DND-41 (cell line): ENCODE results near the gene RIMS1.

Source experiments
- CTCF ChIP-seq: IDR thresholded peaks from 2 replicates; pipeline ENCODE4 v1.5.1; 2012; ENCODE audit warnings: borderline replicate concordance, low read length, moderate library complexity, mild to moderate bottlenecking; ENCODE audit not compliant: poor library complexity, severe bottlenecking; ENCODE audit errors: extremely low read depth
- EZH2 ChIP-seq: IDR thresholded peaks from 3 replicates; pipeline ENCODE4 v1.6.1; 2012; ENCODE audit warnings: borderline replicate concordance, low read depth, mild to moderate bottlenecking, moderate library complexity, low read length, inconsistent platforms; ENCODE audit not compliant: severe bottlenecking

- TF ChIP-seq CTCF (no peak), EZH2 (no peak)
Measured at GRCh38 chr6:72363844-72364740, 477.7 kb downstream of the RIMS1 start.
